Measurements from ENCODE around the gene RPRD2.

Gene RPRD2

GRCh38 chr1:150511985-150512660, 148.2 kb downstream of the RPRD2 start:
- no peaks in the 10 kb centered on the region for H3K27me3 ChIP-seq (replicated peaks; ENCODE audit: control insufficient read depth, insufficient read depth, low read length)
- TF ChIP-seq CTCF (IDR thresholded peaks at IDR 0.05; ENCODE audit: insufficient read depth, low read length, poor library complexity, severe bottlenecking), result no peak

GRCh38 chr1:150512846-150513245, 148.9 kb downstream of the RPRD2 start:
- Histone ChIP-seq H3K36me3 (ENCODE audit: control insufficient read depth, insufficient read depth, low read length) (no peaks in the 10 kb centered on the region; the same call in none of the 2 replicates), H3K27me3 (replicated peaks; ENCODE audit: control insufficient read depth, insufficient read depth, low read length) (no peaks in the 10 kb centered on the region), H3K4me3 (replicated peaks; ENCODE audit: low read depth, low read length) (no peak overlapping the region)
- no peak for TF ChIP-seq CTCF (IDR thresholded peaks at IDR 0.05; ENCODE audit: insufficient read depth, low read length, poor library complexity, severe bottlenecking)
- DNase-seq (ENCODE audit: extremely low read depth, insufficient read length), result no peak

More at GRCh38 chr1:150511985-150512660, 148.2 kb downstream of the RPRD2 start:
- no peak overlapping the region for H3K4me3 ChIP-seq (replicated peaks; ENCODE audit: low read depth, low read length)
- no peaks in the 10 kb centered on the region; the same call in none of the 2 replicates for H3K36me3 ChIP-seq (ENCODE audit: control insufficient read depth, insufficient read depth, low read length)
- no peak for DNase-seq (ENCODE audit: extremely low read depth, insufficient read length)

- no peaks in the 10 kb centered on the region; the same call in none of the 2 replicates for H3K36me3 ChIP-seq (ENCODE audit: control insufficient read depth, insufficient read depth, low read length)
- H3K27me3 ChIP-seq (replicated peaks; ENCODE audit: control insufficient read depth, insufficient read depth, low read length), result no peaks in the 10 kb centered on the region
- H3K4me3 ChIP-seq (replicated peaks; ENCODE audit: low read depth, low read length), result no peak overlapping the region
- TF ChIP-seq CTCF (IDR thresholded peaks at IDR 0.05; ENCODE audit: insufficient read depth, low read length, poor library complexity, severe bottlenecking), result no peak
- no peak for DNase-seq (ENCODE audit: extremely low read depth, insufficient read length)
Measured at GRCh38 chr1:150513351-150513791, 149.4 kb downstream of the RPRD2 start.

- TF ChIP-seq CTCF (IDR thresholded peaks at IDR 0.05; ENCODE audit: insufficient read depth, low read length, poor library complexity, severe bottlenecking), result no peak
- Histone ChIP-seq H3K4me3 (replicated peaks; ENCODE audit: low read depth, low read length) (no peak overlapping the region), H3K36me3 (ENCODE audit: control insufficient read depth, insufficient read depth, low read length) (no peaks in the 10 kb centered on the region; the same call in none of the 2 replicates)
Measured at GRCh38 chr1:150514260-150514659, 150.3 kb downstream of the RPRD2 start.

GRCh38 chr1:150514913-150515327, 151.0 kb downstream of the RPRD2 start:
- TF ChIP-seq CTCF (IDR thresholded peaks at IDR 0.05; ENCODE audit: insufficient read depth, low read length, poor library complexity, severe bottlenecking), result no peak
- DNase-seq (ENCODE audit: extremely low read depth, insufficient read length), result no peak
- H3K4me3 ChIP-seq (replicated peaks; ENCODE audit: low read depth, low read length), result peak overlapping the region; percentile 68
- H3K36me3 ChIP-seq (ENCODE audit: control insufficient read depth, insufficient read depth, low read length), result no peaks in the 10 kb centered on the region; the same call in none of the 2 replicates
- H3K27me3 ChIP-seq (replicated peaks; ENCODE audit: control insufficient read depth, insufficient read depth, low read length), result no peaks in the 10 kb centered on the region

More at GRCh38 chr1:150514260-150514659, 150.3 kb downstream of the RPRD2 start:
- DNase-seq (ENCODE audit: extremely low read depth, insufficient read length), result no peak
- H3K27me3 ChIP-seq (replicated peaks; ENCODE audit: control insufficient read depth, insufficient read depth, low read length), result no peaks in the 10 kb centered on the region

Measured in GM06990 (cell line).